ENCODE data around the gene GLB1L2. TPM values are rescaled to one million over a fixed set of nuclear protein-coding genes. Genes with fewer than 3 reads are reported as not detected.

GLB1L2 gene
- total RNA-seq, 4 donors from 2014 or later = 4.2 to 21.6 (median 12.4) TPM

DNA sequence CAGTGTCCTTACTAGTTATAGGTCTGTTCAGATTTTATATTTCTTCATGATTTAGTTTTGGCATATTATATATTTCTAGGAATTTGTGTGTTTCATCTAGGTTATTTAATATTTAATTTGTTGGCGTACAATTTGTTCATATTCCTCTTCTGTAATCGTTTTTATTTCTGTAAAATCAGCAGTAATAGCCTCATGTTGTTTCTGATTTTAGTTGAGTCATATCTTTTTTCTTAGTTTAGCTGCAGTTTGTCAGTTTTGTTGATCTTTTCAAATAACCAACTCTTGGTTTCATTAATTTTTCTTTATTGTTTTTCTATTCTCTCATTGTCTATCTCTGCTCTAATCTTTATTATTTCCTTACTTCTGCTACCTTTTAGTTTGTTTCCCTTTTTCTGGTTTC is 20.3 kb downstream of the GLB1L2 start:
- Histone ChIP-seq H3K4me3 (no peak overlapping the region), H3K4me1 (no peaks in the 10 kb centered on the region), H3K27me3 (no peaks in the 10 kb centered on the region), H3K27ac (no peak overlapping the region), H3K9me3 (no peaks in the 10 kb centered on the region), H3K36me3 (no peaks in the 10 kb centered on the region)
- no peak for TF ChIP-seq POLR2A (IDR thresholded peaks at IDR 0.05)
- TF ChIP-seq, protein P1, sequence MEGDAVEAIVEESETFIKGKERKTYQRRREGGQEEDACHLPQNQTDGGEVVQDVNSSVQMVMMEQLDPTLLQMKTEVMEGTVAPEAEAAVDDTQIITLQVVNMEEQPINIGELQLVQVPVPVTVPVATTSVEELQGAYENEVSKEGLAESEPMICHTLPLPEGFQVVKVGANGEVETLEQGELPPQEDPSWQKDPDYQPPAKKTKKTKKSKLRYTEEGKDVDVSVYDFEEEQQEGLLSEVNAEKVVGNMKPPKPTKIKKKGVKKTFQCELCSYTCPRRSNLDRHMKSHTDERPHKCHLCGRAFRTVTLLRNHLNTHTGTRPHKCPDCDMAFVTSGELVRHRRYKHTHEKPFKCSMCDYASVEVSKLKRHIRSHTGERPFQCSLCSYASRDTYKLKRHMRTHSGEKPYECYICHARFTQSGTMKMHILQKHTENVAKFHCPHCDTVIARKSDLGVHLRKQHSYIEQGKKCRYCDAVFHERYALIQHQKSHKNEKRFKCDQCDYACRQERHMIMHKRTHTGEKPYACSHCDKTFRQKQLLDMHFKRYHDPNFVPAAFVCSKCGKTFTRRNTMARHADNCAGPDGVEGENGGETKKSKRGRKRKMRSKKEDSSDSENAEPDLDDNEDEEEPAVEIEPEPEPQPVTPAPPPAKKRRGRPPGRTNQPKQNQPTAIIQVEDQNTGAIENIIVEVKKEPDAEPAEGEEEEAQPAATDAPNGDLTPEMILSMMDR (IDR thresholded peaks at IDR 0.05) = no peak
- DNase-seq = no peak

DNA sequence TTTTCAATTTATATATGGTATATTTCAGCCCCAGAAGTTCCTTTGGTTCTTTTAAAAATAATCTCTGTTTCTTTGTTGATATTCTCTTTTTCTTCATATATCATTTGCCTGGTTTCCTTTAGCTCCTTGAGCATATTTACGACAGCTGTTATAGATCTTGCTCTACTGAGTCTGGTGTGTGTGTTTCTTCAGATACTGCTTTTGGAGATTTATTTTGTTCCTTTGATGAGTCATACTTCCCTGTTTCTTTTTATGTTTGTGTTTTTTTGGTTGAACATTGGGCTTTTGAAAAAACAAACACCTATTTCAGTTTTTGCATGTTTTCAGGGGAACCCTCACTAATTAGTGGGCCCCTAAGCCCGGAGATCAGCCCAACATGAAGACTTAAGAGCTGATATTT is 23.3 kb downstream of the GLB1L2 start:
- Histone ChIP-seq H3K27ac (no peak overlapping the region), H3K36me3 (no peaks in the 10 kb centered on the region), H3K27me3 (no peaks in the 10 kb centered on the region), H3K9me3 (no peaks in the 10 kb centered on the region), H3K4me1 (peaks cover 0 to 1% (median 0%) of the 10 kb centered on the region in 4 donors), H3K4me3 (no peak overlapping the region)
- TF ChIP-seq, protein P1 (IDR thresholded peaks at IDR 0.05) = no peak
- no peak for TF ChIP-seq POLR2A (IDR thresholded peaks at IDR 0.05)
- no peak for DNase-seq

DNA sequence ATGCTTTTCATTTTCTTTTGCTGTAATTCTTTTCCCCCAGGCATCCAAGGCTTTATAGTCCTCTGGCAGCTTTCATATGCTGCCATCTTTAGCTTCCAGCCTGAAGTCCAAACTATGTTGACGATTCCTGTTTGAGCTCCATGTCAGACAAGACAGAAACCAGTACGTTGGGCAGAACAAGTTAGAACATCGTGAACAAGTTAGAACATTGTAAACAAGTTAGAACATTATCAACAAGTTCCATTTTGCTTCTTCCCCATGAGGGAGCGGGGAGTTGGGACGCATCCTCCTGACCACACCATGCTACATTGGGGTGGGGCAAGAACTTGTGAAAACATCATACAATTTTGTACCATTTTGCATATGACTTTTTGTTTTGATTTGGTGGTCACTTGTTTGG is 23.9 kb downstream of the GLB1L2 start:
- peak in 2 of 3 donors; percentile 3 to 7 for DNase-seq
- H3K27ac ChIP-seq = no peak overlapping the region
- TF ChIP-seq, protein P1 (IDR thresholded peaks at IDR 0.05) = no peak
- H3K9me3 ChIP-seq = no peaks in the 10 kb centered on the region
- H3K36me3 ChIP-seq = no peaks in the 10 kb centered on the region
- H3K27me3 ChIP-seq = no peaks in the 10 kb centered on the region
- peaks cover 0 to 6% (median 0%) of the 10 kb centered on the region in 4 donors for H3K4me1 ChIP-seq
- no peak overlapping the region for H3K4me3 ChIP-seq

DNA sequence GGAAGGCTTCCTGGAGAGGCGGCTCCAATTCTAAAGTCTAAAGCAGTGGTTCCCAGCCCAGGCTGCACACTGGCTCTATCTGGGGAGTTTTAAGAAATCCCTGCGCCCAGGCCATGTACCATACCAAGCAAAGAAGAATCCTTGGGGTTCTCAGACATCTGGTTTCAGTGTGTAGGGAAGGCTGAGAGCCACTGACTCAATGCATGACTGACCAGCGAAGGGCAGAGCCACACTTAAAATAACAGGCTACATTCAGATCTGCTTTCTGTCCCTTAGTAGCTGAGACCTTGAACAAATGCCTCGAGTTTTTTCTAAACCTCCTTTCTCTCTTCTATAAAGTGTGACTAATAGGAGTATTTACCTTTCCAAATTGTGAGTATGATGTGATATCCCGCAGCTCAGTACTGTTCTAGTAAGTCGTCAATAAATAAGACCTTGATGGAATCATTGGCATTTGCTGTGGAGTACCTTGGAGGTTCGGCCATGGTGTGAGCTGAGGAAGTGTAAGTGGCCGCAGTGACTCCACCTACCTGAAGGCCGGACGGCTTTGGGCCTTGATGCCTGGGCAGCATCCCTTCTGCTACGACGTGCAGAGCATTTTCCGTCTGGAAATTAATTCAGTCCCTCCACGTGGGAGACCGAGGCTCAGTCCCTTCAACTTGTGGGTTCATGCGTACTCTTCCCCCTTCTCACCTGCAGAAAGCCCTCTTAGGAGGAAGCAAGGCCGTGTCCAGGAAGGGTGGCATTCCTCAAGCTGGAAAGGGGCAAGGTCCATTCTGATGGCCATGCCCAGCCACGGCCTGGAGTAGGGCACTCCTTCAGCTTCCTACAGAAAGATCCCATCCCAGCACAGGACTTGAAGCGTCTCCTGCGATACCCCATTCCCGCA is 25.1 kb downstream of the GLB1L2 start:
- H3K27me3 ChIP-seq = no peaks in the 10 kb centered on the region
- H3K27ac ChIP-seq = no peak overlapping the region
- H3K9me3 ChIP-seq = no peaks in the 10 kb centered on the region
- peak in 2 of 3 donors; percentile 7 to 14 for DNase-seq
- TF ChIP-seq POLR2A (IDR thresholded peaks at IDR 0.05) = no peak
- TF ChIP-seq, protein P1 (IDR thresholded peaks at IDR 0.05) = no peak
- H3K4me3 ChIP-seq = no peak overlapping the region
- no peaks in the 10 kb centered on the region for H3K36me3 ChIP-seq
- H3K4me1 ChIP-seq = peaks cover 0 to 6% (median 0%) of the 10 kb centered on the region in 4 donors

DNA sequence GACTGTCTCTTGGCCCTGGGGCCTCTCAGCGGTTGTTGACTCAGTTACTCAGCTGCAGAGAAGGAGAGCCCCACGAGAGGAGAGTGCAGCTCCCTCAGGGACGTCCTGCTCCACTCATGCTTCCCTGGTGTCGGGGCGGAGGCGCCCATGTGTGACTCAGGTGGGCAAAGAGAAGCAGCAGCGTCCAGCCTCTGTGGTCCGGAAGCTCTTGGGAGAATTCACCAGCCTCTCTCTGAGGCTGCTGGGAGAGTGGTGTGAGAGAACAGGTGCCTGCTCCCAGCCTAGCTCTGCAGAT is 25.7 kb downstream of the GLB1L2 start:
- no peak overlapping the region for H3K27ac ChIP-seq
- peak in 1 of 3 donors; percentile 27 for DNase-seq
- H3K36me3 ChIP-seq = no peaks in the 10 kb centered on the region
- H3K9me3 ChIP-seq = no peaks in the 10 kb centered on the region
- H3K4me1 ChIP-seq = peaks cover 0 to 6% (median 0%) of the 10 kb centered on the region in 4 donors
- H3K4me3 ChIP-seq = no peak overlapping the region
- no peaks in the 10 kb centered on the region for H3K27me3 ChIP-seq
- no peak for TF ChIP-seq POLR2A (IDR thresholded peaks at IDR 0.05)
- TF ChIP-seq, protein P1 (IDR thresholded peaks at IDR 0.05) = no peak

All from Peyer's patch (tissue), 4 donors.